SK-N-SH (cell line): Measurements from ENCODE around the gene NELFE. TPM values are rescaled to one million over a fixed set of nuclear protein-coding genes. Genes with fewer than 3 reads are reported as not detected.

ENCODE experiments used
- CTCF ChIA-PET: fragments of 300-600, 350-600 bp; formaldehyde crosslinking; extraction: SDS; loops from one replicate; lab custom pipeline; 2021; lab: Yijun Ruan, JAX
- POLR2A ChIA-PET: fragments of 350-600 bp; sonication (Branson Sonifier 250); formaldehyde crosslinking; extraction: SDS; loops from one replicate; lab custom pipeline; 2020; ENCODE audit warnings: antibody characterized with exemption, inconsistent platforms; lab: Yijun Ruan, JAX
- DNase-seq: peaks from one replicate; pipeline ENCODE4 v3.0.0; 2012
- H2AFZ ChIP-seq: fragments of 200-600 bp; sonication (generic); 2 replicates; pipeline ENCODE4 v1.8.1; 2016; ENCODE audit warnings: antibody characterized with exemption, mild to moderate bottlenecking, low read depth
- H3F3A ChIP-seq: fragments of 200-600 bp; sonication (generic); replicated peaks from 2 replicates; pipeline ENCODE3; 2016; ENCODE audit warnings: antibody characterized with exemption, mild to moderate bottlenecking; ENCODE audit not compliant: insufficient read depth
- H3K27ac ChIP-seq, 2 experiments: fragments of 200-500 bp in 1 of 2; fragments of 200-600 bp in 1 of 2; sonication (Bioruptor generic) in 1 of 2; sonication (generic), shearing (Covaris generic) in 1 of 2; 2 replicates each; pipeline versions ENCODE4 v1.5.1 to v1.6.1; 2014 to 2016; ENCODE audit warnings: low read depth in 2 of 2, inconsistent platforms in 1 of 2, low read length in 1 of 2, mild to moderate bottlenecking in 1 of 2, mixed read lengths in 1 of 2
- H3K27me3 ChIP-seq: fragments of 200-600 bp; sonication (generic), shearing (Covaris generic); 2 replicates; pipeline ENCODE4 v1.6.1; 2016; ENCODE audit warnings: mixed run types; ENCODE audit not compliant: insufficient read depth
- H3K36me3 ChIP-seq, 2 experiments: fragments of 200-500 bp in 1 of 2; fragments of 200-600 bp in 1 of 2; sonication (Bioruptor generic) in 1 of 2; sonication (generic) in 1 of 2; replicated peaks in 1 of 2; 2 replicates each; pipeline versions ENCODE3 to v1.5.1; 2014 to 2016; ENCODE audit warnings: low read length in 1 of 2, mild to moderate bottlenecking in 1 of 2; ENCODE audit not compliant: insufficient read depth in 2 of 2, control insufficient read depth in 1 of 2
- H3K4me1 ChIP-seq, 2 experiments: fragments of 200-500 bp in 1 of 2; fragments of 200-600 bp in 1 of 2; sonication (Bioruptor generic) in 1 of 2; sonication (generic), shearing (Covaris generic) in 1 of 2; 2 replicates each; pipeline versions ENCODE4 v1.5.1 to v1.6.1; 2014 to 2016; ENCODE audit warnings: low read depth in 1 of 2, low read length in 1 of 2, mixed run types in 1 of 2; ENCODE audit not compliant: insufficient read depth in 2 of 2, control insufficient read depth in 1 of 2
- H3K4me2 ChIP-seq: fragments of 200-600 bp; sonication (generic), shearing (Covaris generic); 2 replicates; pipeline ENCODE4 v1.6.1; 2017; ENCODE audit warnings: mixed run types
- H3K4me3 ChIP-seq, 2 experiments: fragments of 200-500 bp in 1 of 2; fragments of 200-600 bp in 1 of 2; sonication (Bioruptor generic) in 1 of 2; sonication (generic), shearing (Covaris generic) in 1 of 2; 2 replicates each; pipeline versions ENCODE4 v1.5.1 to v1.8.1; 2014 to 2016; ENCODE audit warnings: low read depth in 2 of 2, inconsistent platforms in 1 of 2, low read length in 1 of 2, mild to moderate bottlenecking in 1 of 2, mixed read lengths in 1 of 2, moderate library complexity in 1 of 2
- H3K79me2 ChIP-seq: fragments of 200-600 bp; sonication (generic); 2 replicates; pipeline ENCODE4 v1.8.1; 2017; ENCODE audit warnings: mild to moderate bottlenecking; ENCODE audit not compliant: insufficient read depth
- H3K9ac ChIP-seq: fragments of 200-600 bp; sonication (generic); 2 replicates; pipeline ENCODE4 v1.6.1; 2017; ENCODE audit warnings: mixed run types
- H3K9me2 ChIP-seq: fragments of 200-600 bp; sonication (generic); 2 replicates; pipeline ENCODE4 v1.6.1; 2017; ENCODE audit warnings: mixed run types
- H3K9me3 ChIP-seq: fragments of 200-600 bp; sonication (generic); 2 replicates; pipeline ENCODE4 v1.6.1; 2017; ENCODE audit warnings: mixed run types, mild to moderate bottlenecking, moderate library complexity
- H4K20me1 ChIP-seq: fragments of 200-600 bp; sonication (generic); 2 replicates; pipeline ENCODE4 v1.6.1; 2017; ENCODE audit warnings: mild to moderate bottlenecking, mixed run types; ENCODE audit not compliant: insufficient read depth
- CHD2 ChIP-seq: fragments of 150-350 bp; IDR thresholded peaks from 2 replicates; pipeline ENCODE4 v1.6.1; 2018; ENCODE audit warnings: low read length; ENCODE audit not compliant: partially characterized antibody
- CTCF ChIP-seq: fragments of 200-600 bp; sonication (generic); IDR thresholded peaks from 2 replicates; pipeline ENCODE4 v1.6.1; 2017; ENCODE audit warnings: antibody characterized with exemption, mild to moderate bottlenecking, moderate library complexity
- EP300 ChIP-seq, 2 experiments: IDR thresholded peaks; 2 replicates each; pipeline versions ENCODE4 v1.4.0 to v1.6.1; 2012; ENCODE audit warnings: borderline replicate concordance in 1 of 2, low read depth in 1 of 2, low read length in 1 of 2
- EZH2phosphoT487 ChIP-seq: fragments of 200-600 bp; sonication (generic); IDR thresholded peaks from 2 replicates; pipeline ENCODE4 v1.6.1; 2017; ENCODE audit warnings: low read depth, mixed run types, mild to moderate bottlenecking, antibody characterized with exemption, moderate library complexity, borderline replicate concordance
- FOSL2 ChIP-seq: IDR thresholded peaks from 2 replicates; pipeline ENCODE4 v1.4.0; 2012; ENCODE audit warnings: low read depth, mild to moderate bottlenecking, moderate library complexity, borderline replicate concordance
- FOXM1 ChIP-seq: IDR thresholded peaks from 2 replicates; pipeline ENCODE4 v1.4.0; 2012; ENCODE audit warnings: low read depth, mild to moderate bottlenecking
- IRF3 ChIP-seq: fragments of 150-350 bp; IDR thresholded peaks from 2 replicates; pipeline ENCODE4 v1.6.1; 2016; ENCODE audit warnings: mild to moderate bottlenecking, low read depth, low read length
- JUND ChIP-seq: IDR thresholded peaks from 2 replicates; pipeline ENCODE4 v1.4.0; 2012
- MXI1 ChIP-seq: IDR thresholded peaks from 2 replicates; pipeline ENCODE4 v1.6.1; 2012; ENCODE audit warnings: mild to moderate bottlenecking, low read depth, low read length, improper control_type of control experiment
- NFIC ChIP-seq: IDR thresholded peaks from 2 replicates; pipeline ENCODE4 v1.4.0; 2012; ENCODE audit warnings: borderline replicate concordance
- NRF1 ChIP-seq: IDR thresholded peaks from 2 replicates; pipeline ENCODE4 v1.6.1; 2012; ENCODE audit warnings: low read depth, mild to moderate bottlenecking, low read length
- PBX3 ChIP-seq: IDR thresholded peaks from 2 replicates; pipeline ENCODE4; 2012
- RCOR1 ChIP-seq: fragments of 150-350 bp; IDR thresholded peaks from 2 replicates; pipeline ENCODE4 v1.6.1; 2017; ENCODE audit warnings: antibody characterized with exemption, low read length
- REST ChIP-seq: IDR thresholded peaks from 2 replicates; pipeline ENCODE4 v1.6.1; 2012; ENCODE audit warnings: mild to moderate bottlenecking, low read depth, low read length, moderate library complexity
- RFX5 ChIP-seq: IDR thresholded peaks from 2 replicates; pipeline ENCODE4 v1.6.1; 2012; ENCODE audit warnings: mild to moderate bottlenecking, improper control_type of control experiment, low read length
- RXRA ChIP-seq: IDR thresholded peaks from 2 replicates; pipeline ENCODE4 v1.4.0; 2012; ENCODE audit warnings: low read depth, mild to moderate bottlenecking, borderline replicate concordance
- TCF12 ChIP-seq: IDR thresholded peaks from 2 replicates; pipeline ENCODE4 v1.4.0; 2012
- TEAD4 ChIP-seq: IDR thresholded peaks from 2 replicates; pipeline ENCODE4 v1.4.0; 2012; ENCODE audit warnings: mild to moderate bottlenecking, borderline replicate concordance; ENCODE audit not compliant: insufficient read depth
- USF1 ChIP-seq: IDR thresholded peaks from 2 replicates; pipeline ENCODE4 v1.4.0; 2012; ENCODE audit warnings: low read depth, borderline replicate concordance
- WGBS: methylation state at CpG from one replicate; pipeline ENCODE4 v1.1.6; 2017; ENCODE audit warnings: low lambda C conversion rate; 5-methylcytosine and 5-hydroxymethylcytosine counted together
- polyA plus RNA-seq, 3 experiments: library from polyadenylated mRNA; depleted of rRNA; stranded (reverse); fragments of >200 nt; gene quantifications; 2 replicates each; pipeline ENCODE4 v1.2.3, GENCODE V29; 2012

The NELFE gene
- polyA plus RNA-seq, 1 of the 3 experiments (the other 2 are of a cell fraction): 116 TPM

GRCh38 chr6:31935021-31935420 lies 23.8 kb downstream of the NELFE start:
- H3K4me3 ChIP-seq: no peak overlapping the region
- no peaks in the 10 kb centered on the region for H3K9me3 ChIP-seq
- H3K4me1 ChIP-seq: peaks cover 0 to under 1% of the 10 kb centered on the region in 2 experiments; a peak in 1 of 4 replicates
- H3K9ac ChIP-seq: no peak overlapping the region
- WGBS: 63% methylated on average over 3 of the region's 3 CpGs
- H3K27me3 ChIP-seq: no peaks in the 10 kb centered on the region; the same call in 1 of the 2 replicates
- no peak for TF ChIP-seq CTCF
- TF ChIP-seq REST: no peak
- TF ChIP-seq IRF3: no peak
- TF ChIP-seq JUND: no peak
- TF ChIP-seq EP300 (IDR thresholded peaks at IDR 0.05; ENCODE audit: borderline replicate concordance in 1 of 2, low read depth in 1 of 2, low read length in 1 of 2): no peak
- TF ChIP-seq TEAD4: no peak
- TF ChIP-seq NRF1: no peak
- no peak for TF ChIP-seq FOXM1
- TF ChIP-seq EZH2phosphoT487: no peak
- TF ChIP-seq, all 33 proteins: peak for 0
- POLR2A ChIA-PET: no interaction called here
- no peaks in the 10 kb centered on the region for H4K20me1 ChIP-seq
- no peaks in the 10 kb centered on the region for H3K79me2 ChIP-seq
- H3F3A ChIP-seq: no peaks in the 10 kb centered on the region
- H3K27ac ChIP-seq: no peak overlapping the region
- no peaks in the 10 kb centered on the region for H3K36me3 ChIP-seq
- H2AFZ ChIP-seq: no peak overlapping the region
- CTCF ChIA-PET: interaction anchor here (0.7 to 0.8 kb wide), 2 partner anchors 17 to 868 kb away, joined by 3 to 6 read pairs; no protein-coding TSS in a partner anchor
- H3K4me2 ChIP-seq: no peak overlapping the region
- DNase-seq: no peak
- H3K9me2 ChIP-seq: no peaks in the 10 kb centered on the region

- CTCF ChIA-PET: no interaction called here
- H3K4me2 ChIP-seq: no peak overlapping the region
- H3K27me3 ChIP-seq: no peaks in the 10 kb centered on the region; the same call in 1 of the 2 replicates
- H3K4me3 ChIP-seq: no peak overlapping the region
- POLR2A ChIA-PET: no interaction called here
- no peaks in the 10 kb centered on the region for H3F3A ChIP-seq
- H4K20me1 ChIP-seq: no peaks in the 10 kb centered on the region
- H3K9ac ChIP-seq: no peak overlapping the region
- H3K36me3 ChIP-seq: no peaks in the 10 kb centered on the region
- no peak overlapping the region for H2AFZ ChIP-seq
- no peaks in the 10 kb centered on the region for H3K9me3 ChIP-seq
- DNase-seq: no peak
- whole genome bisulfite sequencing: 46% methylated on average over 9 of the region's 19 CpGs
- H3K4me1 ChIP-seq: no peaks in the 10 kb centered on the region
- no peaks in the 10 kb centered on the region for H3K9me2 ChIP-seq
- no peaks in the 10 kb centered on the region for H3K79me2 ChIP-seq
- no peak overlapping the region for H3K27ac ChIP-seq
- TF ChIP-seq IRF3 (no peak), CHD2 (no peak), TCF12 (no peak), NFIC (no peak), RXRA (no peak), MXI1 (no peak), RFX5 (no peak), USF1 (no peak), FOSL2 (no peak), PBX3 (no peak), RCOR1 (no peak)
These were observed 25.2 kb downstream of the NELFE start for GRCh38 chr6:31933537-31933936.
